ENCODE data around the gene BSCL2.
"Not testable (repeated sequence)": the region's sequence is repeated elsewhere in the genome, so short reads cannot be mapped to it uniquely, and the experiment has no call there.

BSCL2 gene

DNA sequence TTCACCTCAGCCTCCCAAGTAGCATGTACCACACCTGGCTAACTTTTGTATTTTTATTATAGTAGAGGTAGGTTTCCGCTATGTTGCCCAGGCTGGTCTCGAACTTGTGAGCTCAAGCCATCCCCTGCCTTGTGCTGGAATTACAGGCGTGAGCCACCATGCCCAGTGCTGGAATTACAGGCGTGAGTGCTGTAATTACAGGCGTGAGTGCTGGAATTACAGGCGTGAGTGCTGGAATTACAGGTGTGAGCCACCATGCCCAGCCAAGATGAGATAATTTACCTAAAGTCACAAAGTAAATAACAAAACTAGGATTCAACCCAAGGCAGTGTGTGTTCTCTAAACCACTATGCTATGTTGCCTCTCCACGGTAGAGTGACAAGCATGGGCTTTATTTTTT, 24.7 kb downstream of the BSCL2 start:
- no peak for DNase-seq

DNA sequence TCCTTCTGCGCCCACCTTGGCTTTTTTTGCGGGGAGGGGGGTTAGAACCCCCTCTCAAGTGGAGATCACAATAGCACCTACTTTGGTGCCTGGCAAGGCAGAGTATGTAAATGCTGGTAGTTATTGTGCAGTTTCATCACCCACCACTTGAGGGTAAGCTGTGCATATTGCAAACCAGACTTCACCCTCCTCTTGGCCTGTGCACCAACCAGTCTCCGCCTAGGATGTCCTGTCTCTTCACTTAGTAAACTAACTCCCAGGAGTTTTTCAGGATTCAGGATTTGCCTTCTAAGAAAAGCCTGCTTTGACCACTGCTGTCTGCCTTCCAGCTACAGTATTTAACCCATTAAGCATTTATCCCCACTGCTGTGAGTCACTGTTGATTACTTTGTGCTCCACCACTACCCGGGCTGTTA, 26.4 kb downstream of the BSCL2 start:
- DNase-seq, result peak; percentile 88

DNA sequence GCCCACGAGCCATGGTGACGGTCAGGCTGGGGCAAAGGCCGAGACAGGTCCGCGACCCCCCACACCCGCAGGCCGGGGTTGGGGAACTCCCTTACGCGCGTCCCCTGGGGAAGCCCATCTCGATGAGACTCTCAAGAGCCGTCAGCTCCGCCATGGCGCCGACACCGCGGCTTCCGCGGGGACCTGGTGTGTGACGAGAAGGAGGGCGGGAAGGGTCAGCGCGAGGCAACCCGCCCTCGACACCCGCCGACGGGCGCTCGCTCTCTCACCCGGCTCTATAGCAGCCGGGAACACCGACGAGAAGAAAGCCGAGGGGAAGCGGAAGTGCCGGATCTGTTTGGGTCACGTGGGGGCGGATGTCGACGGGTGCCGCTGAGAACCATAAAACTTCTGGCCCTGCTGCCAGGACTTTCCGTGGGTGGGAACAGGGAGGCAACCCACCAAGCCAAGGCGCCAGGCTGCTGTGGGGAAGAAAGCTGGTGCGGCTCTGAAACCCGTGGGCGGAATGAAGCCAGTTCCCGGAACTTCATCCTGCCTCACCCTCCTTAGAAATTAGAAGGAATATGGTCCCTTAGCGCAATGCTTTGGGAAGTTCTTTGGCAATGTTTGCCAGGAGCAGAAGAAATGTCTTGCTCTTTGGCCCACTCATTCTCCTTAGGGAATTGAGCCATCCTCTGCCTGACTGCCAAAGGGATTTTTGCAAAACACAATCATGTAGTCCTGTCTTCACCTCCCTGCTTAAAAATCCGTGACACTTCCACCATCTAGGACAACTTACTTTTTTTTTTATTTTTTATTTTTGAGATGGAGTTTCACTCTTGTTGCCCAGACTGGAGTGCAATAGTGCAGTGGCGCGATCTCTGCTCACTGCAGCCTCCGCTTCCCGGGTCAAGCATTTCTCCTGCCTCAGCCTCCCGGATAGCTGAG, 28.2 kb downstream of the BSCL2 start, which contains the start of gene UBXN1:
Gene UBXN1, minus strand, starts transcription at position 304 of the 927 bp plus-strand sequence. Its CDS starts 150 bp downstream, at position 154.
- DNase-seq, result peak; percentile 93

DNA sequence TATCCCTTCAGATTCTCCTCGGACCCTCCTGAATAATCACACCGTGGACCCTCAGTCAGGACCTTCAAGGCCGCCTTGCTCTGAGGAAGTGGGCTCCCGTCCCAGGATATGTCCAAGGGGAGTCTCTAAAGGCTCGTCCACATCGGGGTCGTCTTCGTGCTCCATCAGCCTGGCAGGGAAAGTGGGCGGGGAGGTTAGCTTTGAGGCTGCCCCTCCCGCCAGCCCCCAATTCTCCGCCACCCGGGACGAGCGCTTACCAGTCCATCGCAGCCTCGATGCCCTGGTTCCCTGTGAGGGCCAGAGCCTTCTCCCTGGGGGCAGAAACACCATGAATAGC, 28.8 kb downstream of the BSCL2 start:
- no peak for DNase-seq

DNA sequence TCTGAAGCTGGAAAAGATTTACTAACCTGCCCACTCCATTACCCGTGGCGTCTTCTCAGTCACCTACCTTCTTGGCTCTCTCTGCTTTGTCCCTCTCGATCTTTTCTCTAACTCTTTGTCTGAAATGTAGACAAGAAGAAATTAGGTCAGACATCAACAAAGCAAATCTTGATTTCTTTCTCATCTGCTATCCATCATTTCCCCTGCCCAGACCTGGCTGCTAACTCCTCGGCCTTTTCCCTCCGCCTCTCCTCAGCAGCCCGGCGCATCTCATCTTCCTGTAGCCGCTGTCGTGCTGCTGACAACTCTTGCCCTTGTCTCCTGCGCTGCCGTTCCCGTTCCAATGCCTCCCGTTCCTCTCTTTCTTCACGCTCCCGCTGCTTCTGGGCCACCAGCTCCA, 29.5 kb downstream of the BSCL2 start:
- no peak for DNase-seq

DNA sequence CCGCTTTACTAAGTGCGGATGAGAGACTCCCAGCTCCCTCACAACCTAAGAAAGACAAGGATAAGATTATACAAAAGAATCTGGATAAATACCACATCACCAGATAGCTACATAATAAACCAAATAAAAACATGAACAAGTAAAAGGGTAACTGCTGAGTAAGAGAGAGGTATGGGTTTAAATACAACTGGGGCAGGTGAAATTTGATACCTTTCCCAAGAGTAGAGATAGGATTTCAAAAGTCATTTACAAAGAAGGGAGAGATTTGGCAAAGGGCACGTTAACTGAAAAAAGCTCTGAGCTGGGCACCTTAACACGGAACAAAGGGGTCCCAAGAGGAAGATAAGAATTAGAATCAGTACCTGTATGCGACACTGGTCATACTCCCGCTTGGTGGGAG, 30.1 kb downstream of the BSCL2 start:
- DNase-seq, result no peak

DNA sequence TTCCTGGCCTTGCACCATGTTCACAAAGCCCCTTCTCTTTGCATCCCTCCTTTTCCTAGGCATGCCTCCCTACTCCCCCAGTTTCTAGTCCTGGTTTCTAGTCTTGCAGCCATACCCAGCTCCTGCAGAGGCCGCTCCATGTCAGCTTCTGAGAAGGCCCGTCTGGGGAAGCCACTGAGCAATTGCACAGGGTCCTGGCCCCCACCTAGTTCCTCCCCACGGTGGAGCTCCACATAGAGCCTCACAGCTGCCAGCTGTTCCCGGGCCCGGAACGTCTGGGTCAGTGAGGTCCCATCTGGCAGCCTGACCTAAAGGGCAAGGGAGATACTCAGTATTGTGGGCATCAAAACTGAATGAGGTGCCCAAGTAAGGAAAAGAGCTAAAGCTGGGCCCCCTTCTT, 30.5 kb downstream of the BSCL2 start:
- no peak for DNase-seq

DNA sequence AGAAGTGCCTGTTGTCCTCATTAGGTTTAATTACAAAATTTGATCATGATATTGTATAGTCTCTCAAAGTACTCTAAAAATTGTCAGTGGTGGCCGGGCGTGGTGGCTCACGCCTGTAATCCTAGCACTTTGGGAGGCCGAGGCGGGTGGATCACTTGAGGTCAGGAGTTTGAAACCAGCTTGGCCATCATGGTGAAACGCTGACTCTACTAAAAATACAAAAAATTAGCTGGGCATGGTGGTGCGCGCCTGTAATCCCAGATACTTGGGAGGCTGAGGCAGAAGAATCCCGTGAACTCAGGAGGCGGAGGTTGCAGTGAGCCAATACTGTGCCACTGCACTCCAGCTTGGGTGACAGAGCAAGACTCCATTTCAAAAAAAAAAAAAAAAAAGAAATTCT, 31.8 kb downstream of the BSCL2 start:
- DNase-seq, result not testable (repeated sequence)

DNA sequence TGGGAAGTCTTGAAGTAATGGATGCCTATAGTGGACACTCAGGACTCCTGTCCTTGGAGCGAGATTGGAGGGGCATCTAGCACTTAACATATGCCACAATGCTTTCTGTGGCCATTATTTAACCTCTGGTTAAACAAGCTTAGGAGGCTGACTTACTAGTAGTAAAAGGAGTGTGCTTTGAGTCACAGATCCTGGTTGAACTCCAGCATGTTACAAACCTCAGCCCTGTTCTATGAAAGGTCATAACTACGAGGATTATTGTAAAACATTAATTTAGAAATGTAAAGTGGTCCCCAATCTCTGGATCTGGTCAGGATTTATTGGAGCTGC, 34.1 kb downstream of the BSCL2 start:
- no peak for DNase-seq

DNA sequence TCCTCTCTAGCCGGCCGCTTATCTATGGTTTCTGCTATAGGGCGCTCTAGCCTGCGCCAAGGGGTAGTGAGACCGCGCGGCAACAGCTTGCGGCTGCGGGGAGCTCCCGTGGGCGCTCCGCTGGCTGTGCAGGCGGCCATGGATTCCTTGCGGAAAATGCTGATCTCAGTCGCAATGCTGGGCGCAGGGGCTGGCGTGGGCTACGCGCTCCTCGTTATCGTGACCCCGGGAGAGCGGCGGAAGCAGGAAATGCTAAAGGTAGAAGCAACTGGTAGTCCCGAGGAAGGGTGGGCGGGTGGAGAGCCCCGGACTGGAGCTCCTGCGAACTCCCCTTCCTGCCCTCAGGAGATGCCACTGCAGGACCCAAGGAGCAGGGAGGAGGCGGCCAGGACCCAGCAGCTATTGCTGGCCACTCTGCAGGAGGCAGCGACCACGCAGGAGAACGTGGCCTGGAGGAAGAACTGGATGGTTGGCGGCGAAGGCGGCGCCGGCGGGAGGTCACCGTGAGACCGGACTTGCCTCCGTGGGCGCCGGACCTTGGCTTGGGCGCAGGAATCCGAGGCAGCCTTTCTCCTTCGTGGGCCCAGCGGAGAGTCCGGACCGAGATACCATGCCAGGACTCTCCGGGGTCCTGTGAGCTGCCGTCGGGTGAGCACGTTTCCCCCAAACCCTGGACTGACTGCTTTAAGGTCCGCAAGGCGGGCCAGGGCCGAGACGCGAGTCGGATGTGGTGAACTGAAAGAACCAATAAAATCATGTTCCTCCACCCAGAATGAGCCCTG, 35.4 kb downstream of the BSCL2 start, which contains the start of the genes LBHD1 and UQCC3:
Gene LBHD1, minus strand, starts transcription at position 660 of the 782 bp plus-strand sequence. CDS start 2,236 bp downstream, outside the sequence.
Gene UQCC3, plus strand, starts transcription at position 66 of the 782 bp plus-strand sequence. Its CDS starts 73 bp downstream, at position 139.
- peak; percentile 92 for DNase-seq

DNA sequence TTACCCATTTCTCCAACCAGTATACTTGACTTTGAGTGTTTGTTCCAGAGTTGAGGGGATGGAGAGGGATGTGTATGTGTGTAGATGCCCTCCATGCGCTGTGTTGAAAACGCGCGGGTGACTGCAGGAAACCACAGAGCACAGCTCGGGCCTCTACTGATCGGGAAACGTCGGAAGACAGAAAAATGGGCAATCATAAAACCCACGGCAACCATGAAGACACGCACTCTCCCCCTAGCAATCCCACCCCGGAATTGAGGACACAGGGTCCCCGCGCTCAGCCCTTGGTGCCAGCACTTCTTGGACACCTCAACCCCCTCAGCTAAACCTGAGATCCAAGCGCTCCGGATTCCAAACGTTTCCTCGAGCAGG, 36.0 kb downstream of the BSCL2 start:
- DNase-seq, result no peak

DNA sequence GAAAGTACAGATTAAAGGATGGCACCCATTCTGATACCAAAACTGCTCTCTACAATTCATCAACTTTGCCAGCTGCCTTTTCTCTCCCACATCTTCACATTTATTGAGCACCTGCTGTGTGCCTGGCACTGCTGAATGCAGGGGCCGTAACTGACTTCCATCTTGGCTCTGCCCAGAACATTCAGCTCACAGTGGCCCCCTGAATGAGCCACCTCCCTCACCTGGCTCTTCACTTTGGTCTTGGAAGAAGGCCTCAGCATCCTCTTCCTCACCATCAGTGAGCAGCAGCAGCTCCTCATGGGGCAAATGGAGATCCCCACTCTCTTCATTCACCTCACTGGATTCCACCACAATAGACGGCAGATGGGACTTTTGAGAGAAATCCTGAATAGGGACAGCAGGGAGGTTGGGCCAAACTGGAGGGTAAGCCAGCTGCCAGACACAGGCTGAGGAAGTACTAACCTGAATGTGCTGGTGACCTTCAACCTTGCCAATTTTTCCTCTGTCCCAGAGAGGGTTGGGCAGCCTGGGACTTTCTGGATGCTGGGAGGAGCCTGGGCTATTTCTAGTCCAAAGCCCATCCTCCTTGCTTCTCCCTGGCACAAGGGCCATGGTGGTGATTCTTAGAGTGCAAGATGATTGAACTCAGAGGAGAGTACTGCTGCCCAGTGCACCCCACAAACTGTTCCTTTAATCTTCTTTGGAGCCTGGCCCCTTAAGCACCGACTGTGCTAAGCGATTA, 37.6 kb downstream of the BSCL2 start:
- DNase-seq, result peak; percentile 31

DNA sequence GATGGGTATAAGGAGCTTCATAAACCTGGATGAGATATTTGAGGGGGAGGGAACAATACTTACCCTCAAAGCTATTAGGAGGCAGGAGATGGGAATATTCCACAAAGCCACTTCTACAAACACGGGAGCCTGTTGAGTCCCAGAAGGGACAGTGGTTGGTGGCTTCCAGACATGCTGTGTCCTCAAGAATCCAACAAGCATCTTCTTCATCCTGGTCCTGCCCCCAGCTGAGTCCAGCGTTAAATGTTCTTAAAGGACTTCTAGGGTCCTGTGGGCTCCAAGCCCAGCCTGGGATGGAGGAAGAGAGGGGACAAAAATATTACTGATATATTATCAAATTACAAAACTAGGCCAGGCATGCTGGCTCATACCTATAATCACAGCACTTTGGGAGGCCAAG, 39.8 kb downstream of the BSCL2 start:
- no peak for DNase-seq

DNA sequence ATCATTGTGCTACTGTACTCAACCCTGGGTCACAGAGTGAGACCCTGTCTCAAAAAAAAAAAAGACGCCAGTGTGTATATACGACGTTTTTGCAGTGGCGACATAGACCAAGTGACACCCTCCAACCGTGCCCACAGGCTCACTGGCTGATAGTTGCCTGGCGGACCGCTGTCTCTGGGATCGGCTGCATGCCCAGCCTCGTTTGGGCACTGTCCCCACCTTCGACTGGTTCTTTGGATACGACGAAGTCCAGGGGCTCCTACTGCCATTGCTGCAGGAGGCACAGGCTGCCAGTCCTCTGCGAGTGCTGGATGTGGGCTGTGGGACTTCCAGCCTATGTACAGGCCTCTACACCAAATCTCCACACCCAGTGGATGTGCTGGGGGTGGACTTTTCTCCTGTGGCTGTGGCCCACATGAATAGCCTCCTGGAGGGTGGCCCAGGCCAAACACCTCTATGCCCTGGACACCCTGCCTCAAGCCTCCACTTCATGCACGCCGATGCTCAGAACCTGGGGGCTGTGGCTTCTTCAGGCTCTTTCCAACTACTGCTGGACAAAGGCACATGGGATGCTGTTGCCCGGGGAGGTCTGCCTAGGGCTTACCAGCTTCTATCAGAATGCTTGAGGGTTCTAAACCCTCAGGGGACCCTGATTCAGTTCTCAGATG, 40.8 kb downstream of the BSCL2 start:
- DNase-seq, result peak; percentile 54

DNA sequence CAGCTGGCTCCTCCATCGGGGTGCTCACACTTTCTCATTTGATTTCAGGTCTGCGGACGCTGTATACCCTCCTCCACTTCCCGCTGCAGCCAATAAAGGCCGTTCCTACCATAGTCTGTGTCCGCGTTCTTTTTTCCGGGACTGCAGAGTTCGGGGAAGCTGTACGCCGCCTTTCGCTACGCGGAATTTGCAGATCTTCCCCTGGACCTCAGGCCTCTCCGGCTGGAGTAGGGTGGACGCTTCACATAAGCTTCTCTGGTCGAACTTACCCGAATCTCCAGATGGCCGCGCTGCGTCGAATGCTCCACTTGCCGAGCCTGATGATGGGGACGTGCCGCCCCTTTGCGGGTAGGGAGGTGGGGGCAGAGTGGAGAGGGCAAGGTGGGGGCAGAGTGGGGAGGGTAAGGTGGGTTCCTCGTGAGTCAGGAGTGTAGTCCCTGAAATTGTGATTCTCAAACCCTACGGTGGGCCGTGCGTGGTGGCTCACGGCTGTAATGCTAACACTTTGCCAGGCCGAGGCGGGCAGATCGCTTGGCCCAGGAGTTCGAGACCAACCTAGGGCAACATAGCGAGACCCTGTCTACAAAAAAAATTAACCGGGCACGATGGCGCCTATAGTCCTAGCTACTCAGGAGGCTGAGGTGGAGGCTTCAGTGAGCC, 41.5 kb downstream of the BSCL2 start:
- DNase-seq, result peak; percentile 82

DNA sequence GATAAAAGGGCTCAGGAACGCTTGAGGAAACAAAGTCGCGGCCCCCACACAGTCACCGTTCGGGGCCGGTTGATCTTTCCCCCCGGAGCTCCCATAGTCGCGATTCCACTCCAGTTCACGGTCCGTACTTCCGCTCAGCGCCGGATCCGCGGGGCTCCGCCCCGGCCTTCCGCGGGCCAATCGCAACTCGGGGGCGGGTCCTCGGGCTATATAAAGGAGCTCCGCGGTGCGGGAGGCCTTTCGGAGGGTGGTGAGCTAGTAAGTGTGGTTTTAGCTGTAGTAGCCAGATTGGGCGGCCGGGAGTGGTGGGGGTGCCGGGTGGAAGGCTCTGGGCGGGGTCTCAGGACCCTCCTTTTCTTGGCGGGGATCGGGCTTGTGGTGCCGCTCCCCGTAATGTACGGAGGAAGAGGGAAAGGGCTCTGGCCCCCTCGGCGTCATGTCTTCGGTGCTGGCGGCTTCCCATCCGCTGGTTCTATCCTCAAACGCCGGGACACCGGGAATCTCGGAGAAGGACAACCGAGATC, 42.1 kb downstream of the BSCL2 start, which contains the start of the genes C11orf98 and CSKMT:
Gene C11orf98, minus strand, starts transcription at position 136 of the 524 bp plus-strand sequence. Its CDS starts 41 bp downstream, at position 95.
Gene CSKMT, plus strand, starts transcription at position 238 of the 524 bp plus-strand sequence. CDS start 568 bp downstream, outside the sequence.
- peak; percentile 97 for DNase-seq

DNA sequence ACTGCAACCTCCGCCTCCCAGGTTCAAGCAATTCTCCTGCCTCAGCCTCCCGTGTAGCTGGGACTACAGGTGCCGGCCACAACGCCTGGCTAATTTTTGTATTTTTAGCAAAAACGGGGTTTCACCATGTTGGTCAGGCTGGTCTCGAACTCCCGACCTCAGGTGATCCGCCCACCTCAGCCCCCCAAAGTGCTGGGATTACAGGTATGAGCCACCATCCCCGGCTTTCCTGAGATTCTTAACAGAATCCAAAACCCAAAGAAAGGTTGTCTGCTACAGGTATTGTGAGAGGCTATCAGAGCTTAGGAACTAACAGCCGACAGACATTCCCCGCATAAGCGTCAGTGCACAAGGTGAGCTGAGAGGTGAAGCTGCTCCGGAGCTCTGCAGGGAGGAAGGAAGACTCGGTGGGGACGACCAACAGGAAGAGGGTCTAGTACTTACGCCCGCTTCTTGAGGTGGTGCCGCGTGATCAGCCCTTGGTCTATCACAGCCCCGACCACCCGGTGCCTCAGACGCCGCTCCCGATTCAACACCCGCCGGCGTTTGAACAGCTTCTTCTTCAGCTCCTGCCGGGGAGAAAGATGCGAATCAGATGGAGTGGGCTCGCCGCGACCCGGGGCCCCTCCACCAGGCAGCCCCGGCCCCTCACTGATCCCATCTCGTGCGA, 42.7 kb downstream of the BSCL2 start:
- peak; percentile 82 for DNase-seq

DNA sequence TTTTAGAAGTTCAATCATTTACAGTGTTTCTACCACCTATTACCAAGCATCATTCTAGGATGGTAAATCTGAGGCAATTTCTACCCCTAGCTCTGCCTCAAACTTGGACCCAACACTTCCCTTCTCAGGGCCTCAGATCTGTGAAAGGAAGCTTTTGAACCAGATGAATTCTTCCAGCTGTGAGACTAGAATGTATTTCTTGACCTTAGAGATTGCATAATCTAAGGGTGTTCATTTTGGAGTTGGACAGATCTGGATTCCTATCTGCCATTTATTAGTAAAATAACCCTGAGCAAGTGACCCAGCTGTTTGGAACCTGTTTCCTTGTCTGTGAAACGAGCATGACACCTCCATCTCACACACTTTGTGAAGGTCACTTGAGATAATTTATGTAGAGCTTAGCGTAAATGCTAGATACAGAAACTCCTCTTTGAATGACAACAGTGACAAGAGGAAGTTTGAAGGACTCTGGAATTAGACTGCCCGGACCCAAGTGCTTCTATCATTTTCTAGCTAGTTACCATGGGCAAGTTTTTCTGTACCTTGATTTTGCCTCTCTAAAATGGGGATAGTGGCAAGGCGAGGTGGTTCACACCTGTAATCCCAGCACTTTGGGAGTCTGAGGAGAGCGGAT, 50.3 kb downstream of the BSCL2 start:
- DNase-seq, result peak; percentile 18

DNA sequence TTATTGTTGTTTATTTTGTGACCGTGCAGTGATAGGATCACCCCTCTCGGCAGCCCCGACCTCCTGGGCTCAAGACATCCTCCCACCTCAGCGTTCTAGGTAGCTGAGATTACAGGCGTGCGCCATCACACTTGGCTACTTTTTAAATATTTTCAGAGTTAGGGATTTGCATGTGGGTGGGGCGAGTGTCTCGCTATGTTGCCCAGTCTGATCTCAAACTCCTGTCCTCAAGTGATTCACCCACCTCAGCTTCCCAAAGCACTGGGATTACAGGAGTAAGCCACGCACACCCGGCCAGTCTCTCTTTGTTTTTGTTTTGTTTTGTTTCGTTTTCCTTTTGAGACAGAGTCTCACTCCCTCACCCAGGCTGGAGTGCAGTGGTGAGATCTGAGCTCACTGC, 52.9 kb downstream of the BSCL2 start:
- DNase-seq, result no peak

All from OCI-M1 (cell line).